ENCODE data around the gene WDR38.
A peak's percentile ranks its signal among the peaks of the same experiment; 100 is the strongest.

The WDR38 gene

GRCh38 chr9:124894741-124895170 lies 41.5 kb downstream of the WDR38 start:
- H3K4me3 ChIP-seq (ENCODE audit: low read depth, low read length) = no peak overlapping the region
- peak; percentile 63; the same call in 1 of the 2 replicates for TF ChIP-seq CTCF (IDR thresholded peaks at IDR 0.05; ENCODE audit: borderline replicate concordance, insufficient read depth, low read depth, low read length)

- TF ChIP-seq CTCF (IDR thresholded peaks at IDR 0.05; ENCODE audit: borderline replicate concordance, insufficient read depth, low read depth, low read length) = no peak
- H3K4me3 ChIP-seq (ENCODE audit: low read depth, low read length) = no peak overlapping the region
Observed at GRCh38 chr9:124897570-124898460, 44.6 kb downstream of the WDR38 start.

GRCh38 chr9:124899845-124900244 lies 46.6 kb downstream of the WDR38 start:
- no peak overlapping the region for H3K4me3 ChIP-seq (ENCODE audit: low read depth, low read length)
- TF ChIP-seq CTCF (IDR thresholded peaks at IDR 0.05; ENCODE audit: borderline replicate concordance, insufficient read depth, low read depth, low read length) = no peak

GRCh38 chr9:124906966-124907365 lies 53.7 kb downstream of the WDR38 start:
- H3K4me3 ChIP-seq (ENCODE audit: low read depth, low read length) = no peak overlapping the region
- TF ChIP-seq CTCF (IDR thresholded peaks at IDR 0.05; ENCODE audit: borderline replicate concordance, insufficient read depth, low read depth, low read length) = no peak

Data from GM12875 (cell line).